ENCODE results near the gene GGTLC1.
A peak's percentile ranks its signal among the peaks of the same experiment; 100 is the strongest.

Gene GGTLC1

DNA sequence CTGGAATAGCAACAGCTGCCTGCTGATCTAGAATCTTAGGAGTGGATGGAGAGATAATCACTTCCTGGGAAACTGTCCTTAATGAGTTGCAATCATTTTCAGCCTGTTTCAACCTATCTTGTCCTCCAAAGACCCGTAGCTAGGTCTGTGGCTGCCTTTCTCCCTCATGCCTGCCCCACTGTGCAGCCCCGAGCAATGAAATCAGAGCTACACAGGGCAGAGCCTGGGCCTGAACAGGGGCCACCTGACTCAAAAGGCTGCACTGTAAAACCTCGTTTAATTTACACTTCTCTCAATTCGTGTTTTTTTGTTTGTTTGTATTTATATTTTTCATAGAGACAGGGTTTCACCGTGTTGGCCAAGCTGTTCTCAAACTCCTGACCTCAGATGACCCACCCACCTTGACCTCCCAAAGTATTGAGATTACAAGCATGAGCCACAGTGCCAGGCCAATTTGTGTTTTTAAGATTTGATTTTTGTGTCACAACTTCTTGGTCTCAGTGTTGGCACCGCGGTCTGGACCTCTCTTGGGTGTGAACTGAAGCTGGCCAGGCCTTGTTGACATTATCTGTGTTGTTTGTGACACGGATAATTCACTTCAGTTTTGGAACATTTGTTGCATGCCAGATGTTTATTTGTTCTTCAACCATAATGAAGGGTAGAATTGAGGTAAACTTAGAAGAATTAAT, 21.5 kb downstream of the GGTLC1 start:
- no peak for DNase-seq (ENCODE audit: low read depth in 3 of 3, low spot score in 1 of 3)

GRCh38 chr20:23966298-23966697, 22.3 kb downstream of the GGTLC1 start:
- DNase-seq (ENCODE audit: low read depth in 3 of 3, low spot score in 1 of 3): no peak

GRCh38 chr20:23963941-23964340, 24.6 kb downstream of the GGTLC1 start:
- DNase-seq (ENCODE audit: low read depth in 3 of 3, low spot score in 1 of 3): no peak

DNA sequence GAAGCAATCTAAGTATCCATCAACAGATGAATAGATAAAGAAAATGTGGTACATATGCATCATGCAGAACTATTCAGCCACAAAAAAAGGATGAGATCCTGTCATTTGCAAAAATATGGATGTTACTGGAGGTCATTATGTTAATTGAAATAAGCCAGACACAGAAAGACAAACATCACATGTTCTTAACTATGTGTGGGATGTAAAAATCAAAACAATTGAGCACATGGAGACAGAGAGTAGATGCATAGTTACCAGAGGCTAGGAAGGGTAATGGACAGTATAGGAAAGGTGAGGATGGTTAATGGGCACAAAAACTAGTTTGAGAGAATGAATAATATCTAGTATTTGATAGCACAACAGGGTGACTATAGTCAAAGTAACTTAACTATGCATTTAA, 26.3 kb downstream of the GGTLC1 start:
- DNase-seq (ENCODE audit: low read depth in 3 of 3, low spot score in 1 of 3): no peak

DNA sequence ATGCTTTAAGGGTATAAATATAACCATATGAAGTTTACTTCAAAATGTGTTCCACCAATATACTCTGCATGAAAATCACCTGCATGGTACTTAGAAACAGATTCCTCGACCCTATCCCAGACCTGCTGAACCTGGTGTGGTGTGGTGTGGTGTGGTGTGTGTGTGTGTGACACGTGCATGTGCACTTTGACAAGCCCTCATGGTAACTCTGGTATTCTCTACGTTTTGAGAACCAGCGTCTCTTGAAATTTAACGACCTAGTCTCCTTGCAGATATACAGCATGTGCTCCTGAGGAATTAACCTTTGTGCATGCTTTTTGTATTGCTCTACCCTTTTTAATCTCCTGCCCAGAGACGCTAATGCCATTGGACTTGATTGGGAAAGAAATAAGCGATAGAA, 29.5 kb downstream of the GGTLC1 start:
- no peak for DNase-seq (ENCODE audit: low read depth in 3 of 3, low spot score in 1 of 3)

DNA sequence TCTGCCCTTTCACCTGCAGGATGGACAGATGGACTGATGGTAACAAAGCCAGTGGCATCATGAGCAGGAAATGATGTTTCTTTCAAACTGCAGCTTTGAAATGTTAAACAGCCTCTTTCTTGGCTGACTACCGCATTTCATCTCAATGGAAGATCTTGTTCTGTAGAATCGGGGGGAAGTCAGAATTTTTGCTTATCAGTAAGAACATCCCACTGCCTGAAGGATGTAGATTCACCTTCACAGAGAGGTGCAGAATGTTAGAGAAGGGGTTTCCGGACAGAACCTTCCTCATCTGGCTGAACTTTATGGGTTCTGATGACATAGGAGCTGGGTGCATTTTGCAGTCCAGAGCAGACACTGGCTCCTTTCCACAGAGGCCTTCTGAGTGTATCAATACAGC, 32.7 kb downstream of the GGTLC1 start:
- DNase-seq (ENCODE audit: low read depth in 3 of 3, low spot score in 1 of 3): no peak

GRCh38 chr20:23954008-23954745, 34.4 kb downstream of the GGTLC1 start:
- DNase-seq (ENCODE audit: low read depth in 3 of 3, low spot score in 1 of 3): no peak

DNA sequence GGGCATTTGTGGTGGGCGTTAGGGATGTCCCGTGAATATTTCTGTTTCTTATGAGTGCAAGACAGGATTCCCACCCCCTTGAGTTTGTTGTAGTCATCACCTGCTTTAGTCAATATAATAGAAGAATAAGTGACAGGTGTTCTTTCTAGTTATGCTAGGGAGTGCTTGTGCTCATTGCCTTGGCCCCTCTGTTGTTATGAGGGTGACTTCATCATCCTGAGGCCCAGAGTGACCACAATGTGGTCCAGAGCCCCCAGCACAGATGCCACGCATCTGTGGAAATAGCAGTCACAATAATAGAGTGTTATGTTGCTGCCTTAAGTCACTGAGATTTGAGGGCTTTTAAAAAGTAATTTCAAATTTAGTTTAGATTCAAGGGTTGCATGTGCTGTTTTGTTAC, 42.4 kb downstream of the GGTLC1 start:
- no peak for DNase-seq (ENCODE audit: low read depth in 3 of 3, low spot score in 1 of 3)

DNA sequence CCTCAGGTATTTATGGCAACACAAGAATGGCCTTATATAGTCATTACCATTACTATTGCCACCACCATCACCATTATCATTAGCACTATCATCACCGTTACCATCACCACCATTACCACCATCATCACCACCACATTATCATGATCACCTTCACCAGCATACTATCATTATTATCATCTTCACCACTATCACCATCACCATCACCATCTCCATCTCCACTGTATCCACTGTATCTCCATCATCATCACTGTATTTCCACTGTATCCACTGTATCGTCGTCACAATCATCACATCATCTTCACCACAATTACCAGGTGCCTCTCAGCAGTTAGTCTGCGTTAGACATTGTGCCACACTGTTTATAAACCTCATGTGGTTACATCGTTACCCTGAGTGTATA, 45.3 kb downstream of the GGTLC1 start:
- no peak for DNase-seq (ENCODE audit: low read depth in 3 of 3, low spot score in 1 of 3)

DNA sequence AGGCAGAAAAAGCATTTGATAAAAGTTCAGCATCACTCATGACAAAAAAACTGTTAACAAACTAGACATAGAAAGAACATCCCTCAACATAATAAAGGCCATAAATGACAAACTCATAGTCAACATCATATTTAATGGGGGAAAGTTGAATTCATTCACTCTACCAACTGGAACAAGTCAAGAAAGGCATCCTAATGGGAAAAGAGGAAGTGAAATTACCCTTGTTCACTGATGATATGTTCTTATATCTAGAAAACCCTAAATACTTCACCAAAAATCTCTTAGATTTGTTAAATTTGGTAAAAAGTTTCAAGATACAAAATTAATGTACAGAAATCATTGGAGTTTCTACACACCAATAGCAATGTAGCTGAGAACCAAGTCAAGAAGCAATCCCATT, 48.9 kb downstream of the GGTLC1 start:
- DNase-seq (ENCODE audit: low read depth in 3 of 3, low spot score in 1 of 3): no peak

- no peak for DNase-seq (ENCODE audit: low read depth in 3 of 3, low spot score in 1 of 3)
Observed at GRCh38 chr20:23939063-23939462, 49.5 kb downstream of the GGTLC1 start.

DNA sequence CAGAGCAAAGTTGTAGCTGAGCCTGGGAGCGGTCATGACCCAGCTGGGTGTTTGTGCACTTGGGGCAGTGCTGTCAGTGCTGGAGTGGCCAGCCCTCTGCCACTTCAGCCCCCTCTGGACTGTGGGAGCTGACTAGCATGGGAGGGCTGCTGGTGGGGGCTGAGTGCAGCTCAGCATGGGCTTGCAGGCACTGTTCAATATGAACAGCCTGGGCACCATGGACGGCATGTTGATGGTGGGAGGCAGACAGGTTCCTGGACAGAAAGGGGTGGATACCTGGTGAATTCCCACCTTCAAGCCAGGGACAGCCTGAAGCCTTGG, 50.5 kb downstream of the GGTLC1 start:
- DNase-seq (ENCODE audit: low read depth in 3 of 3, low spot score in 1 of 3): no peak

DNA sequence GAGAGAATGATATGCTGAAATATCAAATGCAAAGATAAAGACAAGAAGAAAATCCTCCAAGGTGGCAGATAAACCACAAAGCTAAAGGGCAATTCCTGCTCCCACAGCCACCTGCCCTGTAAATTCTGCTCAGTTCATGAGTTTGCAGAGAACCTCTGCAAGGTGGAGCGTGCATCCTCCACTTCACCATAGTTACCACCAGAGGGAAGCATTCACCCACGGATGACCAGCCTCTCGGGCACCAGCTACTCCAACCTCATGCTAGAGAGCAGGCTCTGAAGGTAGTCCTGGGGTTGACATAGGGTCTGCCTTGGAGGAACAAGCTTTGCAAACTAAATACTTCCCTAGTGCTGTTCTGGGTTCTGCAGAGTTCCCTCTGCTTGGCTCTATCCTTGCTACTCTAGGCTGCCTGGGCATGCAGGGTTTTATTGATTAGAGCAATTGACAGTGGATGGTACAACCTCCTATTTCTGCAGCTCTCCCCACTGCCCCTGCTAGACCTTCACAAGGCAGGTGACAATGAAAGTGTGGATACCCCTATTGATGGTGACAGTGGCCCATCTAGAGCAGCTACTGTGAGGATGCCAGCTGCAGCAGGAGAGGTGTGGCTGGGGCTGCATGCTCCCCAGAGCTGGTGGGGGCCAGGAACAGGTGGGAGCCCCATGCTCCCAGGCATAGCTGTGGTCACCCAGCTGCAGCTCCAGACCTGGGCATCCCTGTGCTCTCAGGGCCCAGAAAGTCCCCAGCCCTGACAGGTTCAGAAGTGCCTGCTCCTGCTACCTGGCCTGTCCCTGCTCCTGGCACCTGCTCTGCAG, 51.1 kb downstream of the GGTLC1 start:
- DNase-seq (ENCODE audit: low read depth in 3 of 3, low spot score in 1 of 3): peak; percentile 20 to 48 (median 30)

Data from stimulated activated CD4-positive, alpha-beta T cell treated with anti-CD3 and anti-CD28 coated beads, TNF-alpha, amount 100 ng/mL, for 1 hour (primary cell).